ENCODE data around the gene KIRREL3.

GRCh38 chr11:126633330-126633729, 367.2 kb downstream of the KIRREL3 start:
- no peak for TF ChIP-seq CTCF (IDR thresholded peaks at IDR 0.05; ENCODE audit: insufficient read depth, low read length)
- TF ChIP-seq POLR2AphosphoS5 (IDR thresholded peaks at IDR 0.05; ENCODE audit: low read depth): no peak
- TF ChIP-seq GABPA (IDR thresholded peaks at IDR 0.05; ENCODE audit: low read depth): no peak

All from HL-60 (cell line).